Mesendoderm (in vitro differentiated cells): ENCODE results near the gene UBE2D2.
A peak's percentile ranks its signal among the peaks of the same experiment; 100 is the strongest.

Experiments used
- DNase-seq: peaks from one replicate; pipeline ENCODE4 v3.0.0; 2013
- H2AK5ac ChIP-seq: 2 replicates; pipeline ENCODE4 v1.6.1; 2013; ENCODE audit warnings: low read length, inconsistent platforms
- H2BK120ac ChIP-seq: 2 replicates; pipeline ENCODE4 v1.6.1; 2013; ENCODE audit warnings: low read depth, mild to moderate bottlenecking, low read length, moderate library complexity, mixed read lengths
- H2BK15ac ChIP-seq: replicated peaks from 2 replicates; pipeline ENCODE4 v1.6.1; 2013; ENCODE audit warnings: low read depth, mild to moderate bottlenecking, moderate library complexity
- H2BK5ac ChIP-seq: 2 replicates; pipeline ENCODE4 v1.6.1; 2013; ENCODE audit warnings: low read length, inconsistent platforms
- H3K18ac ChIP-seq: 2 replicates; pipeline ENCODE4 v1.6.1; 2013; ENCODE audit warnings: mild to moderate bottlenecking, low read length, mixed read lengths
- H3K23ac ChIP-seq: one replicate; pipeline ENCODE4 v1.6.1; 2013; ENCODE audit warnings: low read length
- H3K27ac ChIP-seq: 2 replicates; pipeline ENCODE4 v1.5.1; 2013; ENCODE audit warnings: low read depth, mild to moderate bottlenecking, inconsistent platforms, low read length, moderate library complexity
- H3K27me3 ChIP-seq: 2 replicates; pipeline ENCODE4 v1.6.1; 2013; ENCODE audit warnings: low read length, control low read depth, mild to moderate bottlenecking, inconsistent platforms; ENCODE audit not compliant: insufficient read depth, poor library complexity
- H3K36me3 ChIP-seq: 2 replicates; pipeline ENCODE4 v1.6.1; 2013; ENCODE audit warnings: low read length, inconsistent platforms; ENCODE audit not compliant: control insufficient read depth, insufficient read depth
- H3K4ac ChIP-seq: one replicate; pipeline ENCODE4 v1.6.1; 2013; ENCODE audit warnings: low read depth, mild to moderate bottlenecking, low read length, moderate library complexity
- H3K4me1 ChIP-seq: 2 replicates; pipeline ENCODE4 v1.6.1; 2013; ENCODE audit warnings: low read depth, low read length, inconsistent platforms; ENCODE audit not compliant: control insufficient read depth
- H3K4me2 ChIP-seq: 2 replicates; pipeline ENCODE4 v1.6.1; 2013; ENCODE audit warnings: low read length
- H3K4me3 ChIP-seq: 2 replicates; pipeline ENCODE4 v1.5.1; 2013; ENCODE audit warnings: mild to moderate bottlenecking, low read length
- H3K56ac ChIP-seq: one replicate; pipeline ENCODE4 v1.6.1; 2013; ENCODE audit warnings: low read length
- H3K79me1 ChIP-seq: 2 replicates; pipeline ENCODE4 v1.6.1; 2013; ENCODE audit warnings: low read length, inconsistent platforms
- H3K79me2 ChIP-seq: 2 replicates; pipeline ENCODE4 v1.6.1; 2013; ENCODE audit warnings: mild to moderate bottlenecking, low read length; ENCODE audit not compliant: control insufficient read depth, insufficient read depth
- H3K9ac ChIP-seq: 2 replicates; pipeline ENCODE4 v1.6.1; 2013; ENCODE audit warnings: low read length, inconsistent platforms
- H4K5ac ChIP-seq: one replicate; pipeline ENCODE4 v1.6.1; 2013; ENCODE audit warnings: low read length
- H4K8ac ChIP-seq: one replicate; pipeline ENCODE4 v1.6.1; 2013; ENCODE audit warnings: low read depth, mild to moderate bottlenecking, control low read depth, low read length, moderate library complexity
- WGBS: extraction: QIAGEN DNeasy Blood & Tissue Kit; methylation state at CpG from one replicate; pipeline ENCODE4 v1.1.7; 2013; ENCODE audit warnings: low lambda C conversion rate, missing lambda C conversion rate; ENCODE audit not compliant: insufficient coverage; ENCODE audit errors: extremely low coverage; 5-methylcytosine and 5-hydroxymethylcytosine counted together

Gene UBE2D2

GRCh38 chr5:139647506-139648204 lies 86.5 kb downstream of the UBE2D2 start:
- Histone ChIP-seq H3K79me2 (peaks cover 38% of the 10 kb centered on the region), H4K5ac (no peak overlapping the region), H3K9ac (peak overlapping the region; percentile 83), H3K79me1 (peaks cover 2% of the 10 kb centered on the region), H3K27ac (peak overlapping the region; percentile 69), H3K4me2 (peak overlapping the region; percentile 53), H4K8ac (no peak overlapping the region), H3K4me1 (peaks cover 21% of the 10 kb centered on the region), H3K36me3 (no peaks in the 10 kb centered on the region), H3K27me3 (no peaks in the 10 kb centered on the region), H3K4ac (peak overlapping the region; percentile 87), H2BK15ac (no peak overlapping the region), H2BK120ac (peak overlapping the region; percentile 62), H3K18ac (peak overlapping the region; percentile 85), H2BK5ac (peak overlapping the region; percentile 23), H2AK5ac (no peak overlapping the region), H3K4me3 (peak overlapping the region; percentile 33), H3K56ac (peak overlapping the region; percentile 84), H3K23ac (no peak overlapping the region)
- no CpG with 5 or more reads among the region's 46 CpGs for WGBS
- DNase-seq, result peak; percentile 69

DNA sequence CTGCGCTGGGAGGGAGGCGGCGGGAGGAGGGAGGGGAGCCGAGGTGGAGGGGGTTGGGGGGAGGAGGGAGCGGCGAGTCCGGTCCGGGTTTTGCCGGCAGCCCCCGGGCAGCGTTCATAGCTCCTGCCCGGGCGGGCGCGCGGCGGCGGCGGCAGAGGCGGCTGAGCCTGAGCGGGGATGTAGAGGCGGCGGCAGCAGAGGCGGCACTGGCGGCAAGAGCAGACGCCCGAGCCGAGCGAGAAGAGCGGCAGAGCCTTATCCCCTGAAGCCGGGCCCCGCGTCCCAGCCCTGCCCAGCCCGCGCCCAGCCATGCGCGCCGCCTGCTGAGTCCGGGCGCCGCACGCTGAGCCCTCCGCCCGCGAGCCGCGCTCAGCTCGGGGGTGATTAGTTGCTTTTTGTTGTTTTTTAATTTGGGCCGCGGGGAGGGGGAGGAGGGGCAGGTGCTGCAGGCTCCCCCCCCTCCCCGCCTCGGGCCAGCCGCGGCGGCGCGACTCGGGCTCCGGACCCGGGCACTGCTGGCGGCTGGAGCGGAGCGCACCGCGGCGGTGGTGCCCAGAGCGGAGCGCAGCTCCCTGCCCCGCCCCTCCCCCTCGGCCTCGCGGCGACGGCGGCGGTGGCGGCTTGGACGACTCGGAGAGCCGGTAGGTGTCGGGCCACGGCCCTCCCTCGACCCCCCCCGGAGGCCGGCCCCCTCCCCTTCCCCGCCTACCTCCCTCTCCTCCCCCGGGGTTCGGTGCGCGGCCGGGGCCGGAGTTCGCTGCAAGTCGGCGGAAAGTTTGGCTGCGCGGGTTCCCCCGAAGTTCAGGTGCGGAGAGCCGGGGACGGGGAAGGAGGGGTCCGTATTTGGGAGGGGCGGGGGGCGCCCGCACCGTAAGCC lies 87.3 kb downstream of the UBE2D2 start, which contains the start of gene CXXC5:
Gene CXXC5 (plus strand): TSS at position 145 of the 877 bp plus-strand sequence. CDS start 32,175 bp downstream, outside the sequence.
- peak within 1 kb of the TSS; percentile 96 for H3K27ac ChIP-seq
- peaks cover 2% of the 10 kb centered on the region for H3K79me1 ChIP-seq
- H3K4me1 ChIP-seq, result peaks cover 22% of the 10 kb centered on the region
- WGBS, result no CpG with 5 or more reads among the region's 106 CpGs
- H2BK120ac ChIP-seq, result peak within 1 kb of the TSS; percentile 91
- H2AK5ac ChIP-seq, result no peak within 1 kb of the TSS
- H3K18ac ChIP-seq, result peak within 1 kb of the TSS; percentile 98
- H3K23ac ChIP-seq, result peak within 1 kb of the TSS; percentile 25
- no peak within 1 kb of the TSS for H4K5ac ChIP-seq
- peaks cover 46% of the 10 kb centered on the region for H3K79me2 ChIP-seq
- no peaks in the 10 kb centered on the region for H3K27me3 ChIP-seq
- DNase-seq, result peak; percentile 94
- peak within 1 kb of the TSS; percentile 96 for H3K9ac ChIP-seq
- H4K8ac ChIP-seq, result no peak within 1 kb of the TSS
- no peak within 1 kb of the TSS for H2BK15ac ChIP-seq
- H2BK5ac ChIP-seq, result peak within 1 kb of the TSS; percentile 24
- H3K36me3 ChIP-seq, result no peaks in the 10 kb centered on the region
- peak within 1 kb of the TSS; percentile 89 for H3K4me3 ChIP-seq
- H3K4me2 ChIP-seq, result peak within 1 kb of the TSS; percentile 53
- peak within 1 kb of the TSS; percentile 94 for H3K56ac ChIP-seq
- H3K4ac ChIP-seq, result peak within 1 kb of the TSS; percentile 87

DNA sequence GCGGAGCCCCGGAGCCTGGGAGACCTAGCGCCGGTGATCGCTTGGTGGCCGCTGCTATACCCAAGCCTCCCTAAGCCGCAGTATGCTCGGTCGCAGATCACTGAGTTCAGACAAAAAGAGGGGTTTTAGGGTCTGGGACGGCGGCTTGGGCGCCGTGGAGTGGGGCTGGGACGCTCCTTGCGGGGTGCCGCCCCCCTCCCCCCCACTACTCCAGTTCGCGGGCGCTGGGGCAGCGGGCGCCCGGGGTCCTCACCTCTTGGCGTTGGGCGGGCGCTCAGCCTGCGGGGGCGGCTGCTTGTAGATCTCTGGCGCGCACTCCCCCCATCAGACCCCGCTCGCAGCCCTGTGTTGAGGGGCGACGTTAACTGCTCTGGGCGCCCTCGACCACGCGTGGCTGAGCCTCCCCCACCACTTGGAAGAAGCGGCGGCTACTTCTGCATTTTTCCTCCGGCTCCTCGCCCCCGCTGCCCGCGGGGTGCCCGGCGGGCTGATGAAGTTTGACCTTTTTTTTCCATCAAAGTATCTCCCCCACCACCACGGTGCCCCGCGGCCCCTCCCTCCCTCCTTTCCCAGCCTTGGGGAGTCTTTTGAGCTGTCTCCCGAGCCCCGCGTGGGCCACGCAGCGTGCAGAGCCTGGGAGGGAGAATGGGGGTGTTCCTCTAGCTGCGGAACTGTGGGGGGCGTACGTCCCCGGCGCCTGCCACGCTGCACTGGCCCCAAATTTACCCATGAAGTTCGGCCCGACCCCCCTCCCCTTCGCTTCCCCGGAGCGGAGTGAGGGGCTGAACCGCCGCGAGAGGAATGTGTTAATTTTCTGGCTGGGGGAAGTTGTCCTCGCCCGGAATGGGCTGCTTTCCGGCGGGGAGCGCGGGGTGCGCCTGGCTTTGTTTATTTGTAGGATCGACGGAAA lies 88.2 kb downstream of the UBE2D2 start:
- peak overlapping the region; percentile 65 for H3K4me2 ChIP-seq
- no peaks in the 10 kb centered on the region for H3K36me3 ChIP-seq
- H2AK5ac ChIP-seq, result no peak overlapping the region
- peak overlapping the region; percentile 91 for H2BK120ac ChIP-seq
- H3K4me1 ChIP-seq, result peaks cover 27% of the 10 kb centered on the region
- peak overlapping the region; percentile 89 for H3K4me3 ChIP-seq
- H2BK15ac ChIP-seq, result no peak overlapping the region
- DNase-seq, result peak; percentile 80
- peaks cover 55% of the 10 kb centered on the region for H3K79me2 ChIP-seq
- H3K4ac ChIP-seq, result peak overlapping the region; percentile 76
- H3K27me3 ChIP-seq, result no peaks in the 10 kb centered on the region
- no peak overlapping the region for H4K5ac ChIP-seq
- WGBS, result no CpG with 5 or more reads among the region's 77 CpGs
- peak overlapping the region; percentile 98 for H3K18ac ChIP-seq
- H3K27ac ChIP-seq, result peak overlapping the region; percentile 96
- no peak overlapping the region for H4K8ac ChIP-seq
- peak overlapping the region; percentile 94 for H3K56ac ChIP-seq
- peaks cover 2% of the 10 kb centered on the region for H3K79me1 ChIP-seq
- H2BK5ac ChIP-seq, result peak overlapping the region; percentile 30
- peak overlapping the region; percentile 95 for H3K23ac ChIP-seq
- H3K9ac ChIP-seq, result peak overlapping the region; percentile 96

- H3K4me3 ChIP-seq, result peak overlapping the region; percentile 89
- H3K36me3 ChIP-seq, result no peaks in the 10 kb centered on the region
- H3K9ac ChIP-seq, result peak overlapping the region; percentile 96
- no peak overlapping the region for H4K8ac ChIP-seq
- peaks cover 2% of the 10 kb centered on the region for H3K79me1 ChIP-seq
- H2BK5ac ChIP-seq, result peak overlapping the region; percentile 71
- H3K27ac ChIP-seq, result peak overlapping the region; percentile 96
- H3K4ac ChIP-seq, result peak overlapping the region; percentile 76
- no peaks in the 10 kb centered on the region for H3K27me3 ChIP-seq
- WGBS, result no CpG with 5 or more reads among the region's 48 CpGs
- peak overlapping the region; percentile 98 for H3K18ac ChIP-seq
- H3K4me1 ChIP-seq, result peaks cover 33% of the 10 kb centered on the region
- no peak overlapping the region for H3K23ac ChIP-seq
- peak overlapping the region; percentile 52 for H2BK120ac ChIP-seq
- H3K56ac ChIP-seq, result peak overlapping the region; percentile 94
- no peak overlapping the region for H2AK5ac ChIP-seq
- no peak overlapping the region for H2BK15ac ChIP-seq
- H4K5ac ChIP-seq, result no peak overlapping the region
- peak; percentile 74 for DNase-seq
- H3K79me2 ChIP-seq, result peaks cover 63% of the 10 kb centered on the region
- peak overlapping the region; percentile 65 for H3K4me2 ChIP-seq
Measured at GRCh38 chr5:139650031-139650688, 89.0 kb downstream of the UBE2D2 start.

- Histone ChIP-seq H2BK5ac (peak overlapping the region; percentile 71), H3K4ac (peak overlapping the region; percentile 76), H3K4me2 (peak overlapping the region; percentile 56), H3K56ac (peak overlapping the region; percentile 94), H3K27me3 (no peaks in the 10 kb centered on the region), H3K36me3 (no peaks in the 10 kb centered on the region), H2AK5ac (no peak overlapping the region), H4K5ac (no peak overlapping the region), H3K23ac (no peak overlapping the region), H4K8ac (no peak overlapping the region), H2BK120ac (no peak overlapping the region), H3K79me2 (peaks cover 69% of the 10 kb centered on the region), H3K4me1 (peaks cover 35% of the 10 kb centered on the region), H2BK15ac (no peak overlapping the region), H3K79me1 (peaks cover 2% of the 10 kb centered on the region), H3K27ac (peak overlapping the region; percentile 96), H3K4me3 (peak overlapping the region; percentile 89), H3K18ac (peak overlapping the region; percentile 98), H3K9ac (peak overlapping the region; percentile 96)
- no peak for DNase-seq
- WGBS, result no CpG with 5 or more reads among the region's 13 CpGs
Measured at GRCh38 chr5:139650689-139651042, 89.5 kb downstream of the UBE2D2 start.
